Vagina (tissue), 2 donors: ENCODE results near the gene FLYWCH2. TPM values are rescaled to one million over a fixed set of nuclear protein-coding genes. Genes with fewer than 3 reads are reported as not detected.

Source experiments
- DNase-seq, 2 donors: peaks; one replicate each; pipeline ENCODE4 v3.0.0-alpha.2; 2017; ENCODE audit errors: extremely low spot score in 2 of 2
- H3K27ac ChIP-seq: fragments of 200-600 bp; sonication (generic); one replicate; pipeline ENCODE4 v1.5.1; 2019
- H3K27me3 ChIP-seq: fragments of 200-600 bp; sonication (generic); one replicate; pipeline ENCODE4 v1.5.1; 2019
- H3K36me3 ChIP-seq, 2 donors: fragments of 200-600 bp; sonication (generic); one replicate each; pipeline ENCODE4 v1.5.1; 2017 to 2019
- H3K4me1 ChIP-seq: fragments of 200-600 bp; sonication (generic); one replicate; pipeline ENCODE4 v1.5.1; 2019
- H3K4me3 ChIP-seq, 2 donors: fragments of 200-600 bp; sonication (generic); 1 replicate in 1 of 2; 2 replicates in 1 of 2; pipeline ENCODE4 v1.5.1; 2016 to 2019
- H3K9me3 ChIP-seq: fragments of 200-600 bp; sonication (generic); one replicate; pipeline ENCODE4 v1.5.1; 2019
- CTCF ChIP-seq, 3 experiments: fragments of 450-650 bp in 2 of 3; fragments of 200-600 bp in 1 of 3; sonication (generic) in 1 of 3; IDR thresholded peaks; one replicate each; pipeline ENCODE4 v1.5.1; 2017 to 2019; ENCODE audit warnings: antibody characterized with exemption in 3 of 3, mild to moderate bottlenecking in 2 of 3, moderate library complexity in 2 of 3
- POLR2A ChIP-seq, 2 donors: fragments of 450-650 bp; IDR thresholded peaks; one replicate each; pipeline ENCODE4 v1.6.1; 2017; ENCODE audit warnings: antibody characterized with exemption in 2 of 2, mild to moderate bottlenecking in 2 of 2, moderate library complexity in 2 of 2
- POLR2AphosphoS5 ChIP-seq, 2 donors: sonication (generic); formaldehyde crosslinking; IDR thresholded peaks; one replicate each; pipeline ENCODE4 v1.9.0; 2017; ENCODE audit warnings: antibody characterized with exemption in 2 of 2, mild to moderate bottlenecking in 2 of 2, low read depth in 1 of 2; ENCODE audit not compliant: insufficient read depth in 1 of 2
- intact Hi-C: fragments of 100-400 bp; cut with DNase I; formaldehyde crosslinking; loops from one replicate; pipeline ENCODE4 v1.15.1; 2023
- total RNA-seq: library from RNA; depleted of rRNA; stranded (reverse); fragments of >200 nt; gene quantifications from one replicate; pipeline ENCODE4 v1.2.3, GENCODE V29; 2016

FLYWCH2 gene
- total RNA-seq, 1 donor from 2014 or later = 65.1 TPM

GRCh38 chr16:2836646-2837508 lies 46.1 kb upstream of the FLYWCH2 start:
- peaks cover 15% of the 10 kb centered on the region for H3K4me1 ChIP-seq
- no peak for DNase-seq
- no peak for TF ChIP-seq CTCF (IDR thresholded peaks at IDR 0.05)
- intact Hi-C loops = loop anchor here (10.0 kb wide), 1 partner anchor 648 kb away; no protein-coding TSS in a partner anchor
- H3K9me3 ChIP-seq = no peaks in the 10 kb centered on the region
- H3K27me3 ChIP-seq = no peaks in the 10 kb centered on the region
- H3K4me3 ChIP-seq = no peak overlapping the region
- no peaks in the 10 kb centered on the region for H3K36me3 ChIP-seq
- H3K27ac ChIP-seq = no peak overlapping the region

- DNase-seq = no peak
- Histone ChIP-seq H3K9me3 (no peaks in the 10 kb centered on the region), H3K36me3 (no peaks in the 10 kb centered on the region), H3K27ac (no peak overlapping the region), H3K4me1 (peaks cover 23% of the 10 kb centered on the region), H3K4me3 (no peak overlapping the region), H3K27me3 (no peaks in the 10 kb centered on the region)
- intact Hi-C loops = loop anchor here (10.0 kb wide), 1 partner anchor 646 kb away; no protein-coding TSS in a partner anchor
- TF ChIP-seq CTCF (IDR thresholded peaks at IDR 0.05) (peak in 2 of 3 experiments; percentile 29 to 63), POLR2AphosphoS5 (IDR thresholded peaks at IDR 0.05; ENCODE audit: insufficient read depth in 1 of 2, low read depth in 1 of 2) (no peak)
These were observed 44.1 kb upstream of the FLYWCH2 start for GRCh38 chr16:2838928-2839327.

GRCh38 chr16:2839650-2840450 lies 43.2 kb upstream of the FLYWCH2 start:
- Histone ChIP-seq H3K4me3 (no peak overlapping the region), H3K4me1 (peaks cover 23% of the 10 kb centered on the region), H3K36me3 (no peaks in the 10 kb centered on the region), H3K27me3 (no peaks in the 10 kb centered on the region), H3K9me3 (no peaks in the 10 kb centered on the region), H3K27ac (no peak overlapping the region)
- no peak for DNase-seq
- TF ChIP-seq CTCF (IDR thresholded peaks at IDR 0.05) (no peak), POLR2AphosphoS5 (IDR thresholded peaks at IDR 0.05; ENCODE audit: insufficient read depth in 1 of 2, low read depth in 1 of 2) (no peak), POLR2A (IDR thresholded peaks at IDR 0.05) (no peak)
- intact Hi-C loops = loop anchor here (10.0 kb wide), 1 partner anchor 645 kb away; no protein-coding TSS in a partner anchor

- Histone ChIP-seq H3K4me3 (no peak overlapping the region), H3K4me1 (peaks cover 15% of the 10 kb centered on the region), H3K36me3 (no peaks in the 10 kb centered on the region), H3K9me3 (no peaks in the 10 kb centered on the region), H3K27ac (no peak overlapping the region), H3K27me3 (no peaks in the 10 kb centered on the region)
- no peak for TF ChIP-seq POLR2A (IDR thresholded peaks at IDR 0.05)
- no peak for TF ChIP-seq POLR2AphosphoS5 (IDR thresholded peaks at IDR 0.05; ENCODE audit: insufficient read depth in 1 of 2, low read depth in 1 of 2)
- TF ChIP-seq CTCF (IDR thresholded peaks at IDR 0.05) = no peak
- intact Hi-C loops = no loop called here
- no peak for DNase-seq
These were observed 42.1 kb upstream of the FLYWCH2 start for GRCh38 chr16:2840914-2841313.
